Activated T-cell treated with anti-CD3 and anti-CD28 coated beads for 48 hours (primary cell): ENCODE measurements around the gene KY.

Experiments
- DNase-seq: peaks from one replicate; pipeline ENCODE4 v3.0.0-alpha.2; 2020; ENCODE audit warnings: low read depth

KY gene

DNA sequence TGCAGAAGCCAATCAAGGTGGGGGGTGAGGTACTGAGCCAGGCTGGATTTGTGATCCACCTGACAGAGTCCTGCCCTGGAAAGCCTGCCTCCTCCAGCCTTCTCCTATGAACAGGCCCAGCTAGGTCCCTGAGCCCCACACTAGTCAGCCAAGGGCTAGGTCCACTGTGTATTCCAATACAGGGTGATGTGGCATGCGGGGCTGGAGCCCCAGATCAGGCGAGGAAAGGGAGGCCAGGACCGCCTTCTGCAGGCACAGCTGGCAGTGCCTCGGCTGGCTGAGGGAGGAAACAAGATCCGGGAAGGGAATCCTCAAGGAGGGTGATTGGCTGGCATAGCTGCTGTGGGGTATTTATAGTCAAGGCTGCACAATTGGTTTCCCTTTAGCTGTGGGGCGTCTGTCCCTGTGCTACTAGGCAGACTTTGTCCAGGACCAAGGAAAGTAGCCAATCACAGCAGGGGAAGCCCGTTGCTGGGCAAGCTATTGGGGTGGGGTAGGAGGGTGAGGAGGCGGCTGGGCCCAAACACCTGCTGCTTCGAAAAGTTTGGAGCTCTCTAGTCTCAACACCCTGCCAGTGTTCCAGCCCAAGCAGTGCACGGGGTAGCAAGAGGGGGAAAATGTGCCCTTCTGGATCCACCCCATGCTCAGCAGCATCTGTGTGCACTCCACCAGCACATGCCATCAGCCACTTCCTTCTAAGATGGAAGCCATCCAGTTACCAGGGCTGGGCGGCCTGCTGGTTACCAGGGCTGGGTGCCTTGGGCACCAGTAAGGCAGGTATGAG is 5.9 kb downstream of the KY start:
- DNase-seq = no peak

- no peak for DNase-seq
Measured at GRCh38 chr3:134643150-134643675, 7.6 kb downstream of the KY start.

DNA sequence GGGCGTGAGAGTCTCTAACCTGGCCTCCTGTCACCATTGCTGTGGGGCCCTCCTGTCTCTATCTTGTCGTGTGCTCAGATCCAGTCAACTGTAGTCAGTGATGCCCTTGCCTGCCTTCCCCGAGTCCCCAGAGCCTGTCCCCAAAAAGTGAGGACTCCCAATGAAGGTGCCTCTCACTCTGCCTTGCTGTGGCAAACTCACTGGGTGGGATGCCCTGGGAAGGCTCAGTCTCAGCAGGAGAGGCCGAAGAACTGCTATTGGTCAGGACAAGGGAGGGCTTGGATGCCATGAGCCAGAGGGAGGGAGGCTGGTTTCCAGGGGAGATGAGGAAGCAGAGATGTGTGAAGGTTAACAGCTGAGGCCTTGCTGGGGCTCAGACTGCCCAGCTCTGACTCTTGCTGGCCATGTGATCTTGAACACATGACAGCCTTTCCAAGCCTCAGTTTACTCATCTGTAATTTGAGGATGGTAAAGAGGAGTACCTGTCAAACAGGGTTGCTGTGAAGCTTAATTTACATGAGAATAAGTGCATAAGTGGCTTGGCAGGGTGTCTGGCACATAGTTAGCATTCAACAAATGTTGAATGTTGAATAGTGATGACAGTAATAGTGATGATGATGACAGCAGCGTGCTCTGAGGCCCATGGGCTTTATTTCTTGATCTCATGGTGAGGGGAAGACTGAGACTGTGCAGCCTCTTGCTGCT is 8.2 kb downstream of the KY start:
- DNase-seq = no peak

GRCh38 chr3:134641671-134642300 is 9.0 kb downstream of the KY start:
- DNase-seq = no peak

- no peak for DNase-seq
Measured at GRCh38 chr3:134640872-134641470, 9.9 kb downstream of the KY start.

GRCh38 chr3:134640378-134640777 is 10.4 kb downstream of the KY start:
- DNase-seq = no peak

- no peak for DNase-seq
Measured at GRCh38 chr3:134638385-134639030, 12.3 kb downstream of the KY start.

GRCh38 chr3:134636406-134636805 is 14.4 kb downstream of the KY start:
- DNase-seq = no peak

DNA sequence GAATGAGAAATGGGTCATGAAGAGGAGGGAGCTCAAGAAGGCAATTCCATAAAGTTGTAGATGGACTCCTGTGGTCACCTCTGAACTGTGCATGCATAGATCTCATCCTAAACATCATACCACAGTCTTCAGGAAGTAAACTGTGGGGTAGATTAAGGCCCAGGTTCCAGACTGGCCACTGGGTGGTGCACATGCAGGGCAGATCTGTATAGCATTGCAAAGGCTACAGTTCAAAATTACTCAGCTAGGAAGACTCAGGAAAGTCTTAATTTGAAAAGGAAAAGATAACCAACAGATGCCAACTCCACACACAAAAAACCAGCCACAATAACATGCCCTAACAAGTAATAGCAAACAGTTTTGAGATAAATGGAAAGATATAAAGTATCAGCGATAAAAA is 20.3 kb downstream of the KY start:
- DNase-seq = no peak

DNA sequence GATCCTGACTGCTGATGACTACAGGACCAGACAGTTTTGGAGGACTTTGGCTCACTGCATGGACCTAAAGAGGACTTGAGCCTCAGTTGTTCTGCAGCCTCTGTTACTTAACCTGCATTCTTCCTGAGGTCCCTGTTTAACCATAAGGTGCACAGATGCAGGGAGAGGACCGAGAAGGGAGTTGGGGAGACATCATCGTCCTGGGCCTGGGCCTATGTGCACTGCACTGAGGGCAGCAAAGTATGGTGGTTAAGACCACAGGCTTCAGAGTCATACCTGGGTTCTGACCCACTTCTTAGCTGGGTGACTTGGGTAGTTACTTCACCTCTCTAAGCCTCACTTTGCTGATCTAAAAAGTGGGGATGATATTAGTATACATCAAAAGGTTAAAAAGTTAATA is 21.9 kb downstream of the KY start:
- DNase-seq = no peak

DNA sequence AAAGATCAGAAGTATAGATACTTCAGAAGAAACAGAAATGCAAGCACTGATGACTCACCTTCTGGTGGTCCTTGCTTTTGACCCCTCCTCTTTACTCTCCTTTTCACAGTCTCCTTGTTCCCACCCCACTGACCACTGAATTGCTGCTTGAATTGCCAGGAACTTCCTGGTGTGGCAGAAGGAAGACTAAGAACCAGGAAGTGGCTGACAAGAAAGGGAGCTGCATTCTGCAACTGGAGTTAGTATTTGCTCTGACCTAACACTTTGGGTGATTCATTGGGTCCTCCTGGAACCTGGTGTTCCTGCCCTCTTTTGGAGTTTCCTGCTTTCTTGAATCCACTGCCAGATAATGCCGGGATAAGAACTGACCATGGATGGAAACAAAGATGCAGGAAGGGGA is 23.0 kb downstream of the KY start:
- DNase-seq = no peak

DNA sequence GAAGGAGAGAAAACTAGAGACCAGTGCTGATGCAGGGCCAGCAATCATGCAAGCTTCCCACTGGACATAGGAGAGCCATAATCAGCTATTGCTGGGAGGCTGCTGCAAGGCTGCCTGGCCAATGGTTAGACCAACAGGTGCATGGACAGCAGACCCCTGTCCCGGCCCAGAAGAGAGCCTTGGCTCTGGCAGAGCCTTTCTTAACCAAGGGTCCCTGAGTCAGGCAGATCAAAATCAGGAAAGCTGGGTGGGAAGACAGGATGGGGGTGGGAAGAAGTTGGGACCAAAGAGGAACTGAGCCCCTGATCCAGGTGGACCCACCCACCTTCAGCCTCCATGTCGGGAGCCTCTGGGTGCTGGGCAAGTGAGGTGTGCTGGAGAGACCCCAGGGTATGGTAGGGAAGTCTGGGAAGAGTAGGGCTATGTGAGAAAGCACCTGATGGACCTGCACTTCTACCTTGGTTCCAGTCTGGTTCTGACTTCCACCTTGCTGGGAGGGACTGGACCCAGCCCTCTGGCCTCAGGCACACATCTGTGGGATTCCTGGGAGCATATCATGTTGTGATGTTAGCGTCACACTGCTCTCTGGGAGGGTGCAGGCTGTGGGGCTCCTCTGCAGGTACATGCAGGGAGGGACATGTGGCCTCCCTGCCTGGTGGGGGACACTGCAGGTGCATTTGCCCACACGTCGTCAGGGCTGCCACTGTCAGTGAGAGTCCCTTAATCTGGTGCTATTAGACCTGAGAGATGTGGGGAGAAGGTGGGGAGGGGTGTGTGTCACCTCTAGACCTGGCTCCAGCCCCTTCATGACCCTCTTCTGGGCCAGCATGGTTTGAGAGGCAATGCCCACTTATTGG is 24.7 kb downstream of the KY start:
- DNase-seq = no peak

- DNase-seq = no peak
Measured at GRCh38 chr3:134625462-134625861, 25.4 kb downstream of the KY start.

GRCh38 chr3:134624537-134625287 is 26.1 kb downstream of the KY start:
- DNase-seq = no peak

GRCh38 chr3:134623615-134624245 is 27.1 kb downstream of the KY start:
- DNase-seq = no peak

- no peak for DNase-seq
Measured at GRCh38 chr3:134622806-134623365, 27.9 kb downstream of the KY start.

- DNase-seq = no peak
Measured at GRCh38 chr3:134621854-134622253, 29.0 kb downstream of the KY start.

DNA sequence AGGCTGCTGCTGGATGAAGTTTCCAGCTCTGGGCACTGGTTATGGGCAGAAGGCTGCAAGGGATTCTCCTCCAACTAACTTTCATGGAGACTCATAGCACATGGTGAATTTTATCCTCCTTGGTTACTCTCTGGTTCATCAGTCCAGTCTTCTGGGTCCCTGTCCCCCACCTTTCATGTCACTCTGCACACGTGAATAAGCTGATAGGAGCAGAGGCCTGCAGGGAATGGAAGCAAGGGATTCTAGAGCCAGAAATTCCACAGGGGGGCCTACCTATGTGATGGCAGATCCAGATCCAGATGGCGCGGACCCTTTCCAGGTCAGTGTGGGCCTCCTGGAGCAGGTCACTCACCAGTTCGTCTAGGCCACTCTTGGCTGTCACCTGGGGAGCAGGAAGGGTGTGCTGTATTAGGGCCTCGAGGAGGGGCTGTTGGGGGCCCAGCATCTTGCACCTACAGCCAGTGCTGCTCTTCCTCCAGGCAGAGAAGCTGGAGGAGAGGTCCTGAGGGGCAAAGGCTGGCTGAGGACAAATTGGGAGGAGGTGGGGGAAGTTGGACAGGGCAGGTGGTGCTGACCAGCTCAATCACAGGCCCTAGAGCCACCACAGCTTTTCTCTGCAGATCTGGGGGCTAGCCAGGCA is 30.2 kb downstream of the KY start:
- DNase-seq = no peak

GRCh38 chr3:134619884-134620445 is 30.9 kb downstream of the KY start:
- DNase-seq = no peak
